Stimulated activated CD8-positive, alpha-beta memory T cell treated with anti-CD3 and anti-CD28 coated beads, Interleukin-15, amount 100 ng/mL, for 1 hour (primary cell): ENCODE measurements around the gene KRT36.

Source experiments
- DNase-seq: peaks from one replicate; pipeline ENCODE4 v3.0.0-alpha.2; 2020; ENCODE audit warnings: low read depth

Gene KRT36

GRCh38 chr17:41521574-41522261 is 32.0 kb upstream of the KRT36 start:
- no peak for DNase-seq

GRCh38 chr17:41520821-41521521 is 31.3 kb upstream of the KRT36 start:
- no peak for DNase-seq

- no peak for DNase-seq
Observed at GRCh38 chr17:41519501-41520224, 30.0 kb upstream of the KRT36 start.

- DNase-seq = no peak
Observed at GRCh38 chr17:41518789-41519449, 29.2 kb upstream of the KRT36 start, which contains the start of gene KRT15. TSS of gene KRT15 (minus strand) at chr17:41518890. CDS start at chr17:41518827, 63 bp downstream.

- DNase-seq = no peak
Observed at GRCh38 chr17:41518031-41518430, 28.3 kb upstream of the KRT36 start.

- no peak for DNase-seq
Observed at GRCh38 chr17:41516830-41517283, 27.1 kb upstream of the KRT36 start.

- no peak for DNase-seq
Observed at GRCh38 chr17:41516147-41516829, 26.6 kb upstream of the KRT36 start.

- no peak for DNase-seq
Observed at GRCh38 chr17:41513168-41513547, 23.4 kb upstream of the KRT36 start.

- DNase-seq = no peak
Observed at GRCh38 chr17:41512546-41513167, 22.9 kb upstream of the KRT36 start.

GRCh38 chr17:41511716-41512115 is 22.0 kb upstream of the KRT36 start:
- no peak for DNase-seq

- no peak for DNase-seq
Observed at GRCh38 chr17:41511116-41511515, 21.4 kb upstream of the KRT36 start.

GRCh38 chr17:41510251-41511065 is 20.7 kb upstream of the KRT36 start:
- DNase-seq = no peak

GRCh38 chr17:41507315-41507880 is 17.7 kb upstream of the KRT36 start:
- no peak for DNase-seq

GRCh38 chr17:41505809-41506767 is 16.4 kb upstream of the KRT36 start:
- no peak for DNase-seq

- DNase-seq = no peak
Observed at GRCh38 chr17:41505007-41505808, 15.5 kb upstream of the KRT36 start, which contains the start of gene KRT13. TSS of gene KRT13 (minus strand) at chr17:41505612. CDS start at chr17:41505550, 62 bp downstream.

GRCh38 chr17:41504246-41504977 is 14.7 kb upstream of the KRT36 start:
- no peak for DNase-seq

GRCh38 chr17:41503202-41503601 is 13.5 kb upstream of the KRT36 start:
- DNase-seq = no peak
